Fibroblast of lung (primary cell): Measurements from ENCODE around the gene CLDN9.

Experiments
- CTCF ChIP-seq, 2 donors: IDR thresholded peaks in 1 of 2; conservative IDR thresholded peaks in 1 of 2; 1 replicate in 1 of 2; 2 replicates in 1 of 2; pipeline ENCODE4 v1.5.1; 2011 to 2012; ENCODE audit warnings: low read length in 2 of 2, control low read depth in 1 of 2, inconsistent platforms in 1 of 2, low read depth in 1 of 2, mild to moderate bottlenecking in 1 of 2
- EZH2 ChIP-seq: IDR thresholded peaks from 2 replicates; pipeline ENCODE4 v1.5.1; 2012; ENCODE audit warnings: low read length, control low read depth, mild to moderate bottlenecking; ENCODE audit errors: missing control alignments

GRCh38 chr16:2976673-2977072 is 36.0 kb upstream of the CLDN9 start:
- TF ChIP-seq CTCF (conservative IDR thresholded peaks at IDR 0.05 in 1 of 2, IDR thresholded peaks at IDR 0.05 in 1 of 2; ENCODE audit: low read depth in 1 of 2, low read length in 2 of 2): no peak
- no peak for TF ChIP-seq EZH2
